Eye (tissue), 1 donor: Measurements from ENCODE around the gene TRMT2A.

Source experiments
- DNase-seq: peaks from one replicate; pipeline ENCODE4 v3.0.0-alpha.2; 2015

Gene TRMT2A

DNA sequence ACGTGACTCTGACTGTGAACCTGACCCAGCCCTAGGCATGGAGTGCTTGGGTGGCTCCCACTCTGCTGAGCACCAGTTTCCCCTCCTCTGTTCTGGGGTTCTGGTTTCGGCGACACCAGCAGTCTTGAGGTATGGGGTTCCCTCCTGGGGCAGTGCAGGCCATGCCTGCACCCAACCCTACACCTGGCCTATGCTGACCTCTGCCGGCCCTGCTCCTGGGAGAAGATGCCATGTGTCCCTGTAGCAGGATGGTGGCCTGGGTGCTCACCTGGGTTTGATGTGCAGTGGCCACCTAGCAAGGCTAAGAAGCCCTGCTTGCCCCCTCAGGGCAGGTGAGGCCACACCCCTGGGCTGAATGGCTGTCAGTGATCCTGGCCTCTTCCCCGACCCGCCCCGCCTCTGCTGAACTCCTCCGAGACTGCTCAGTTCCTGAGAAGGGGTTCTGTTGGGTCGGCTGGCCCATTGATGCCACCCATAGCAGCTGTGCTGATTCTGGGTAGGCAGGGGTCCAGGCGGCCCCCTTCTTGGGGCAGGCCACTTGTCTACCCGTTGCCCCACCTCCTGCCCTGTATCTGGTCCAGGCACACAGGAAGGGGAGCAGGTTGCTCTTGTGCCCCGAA, 17.0 kb upstream of the TRMT2A start:
- no peak for DNase-seq

DNA sequence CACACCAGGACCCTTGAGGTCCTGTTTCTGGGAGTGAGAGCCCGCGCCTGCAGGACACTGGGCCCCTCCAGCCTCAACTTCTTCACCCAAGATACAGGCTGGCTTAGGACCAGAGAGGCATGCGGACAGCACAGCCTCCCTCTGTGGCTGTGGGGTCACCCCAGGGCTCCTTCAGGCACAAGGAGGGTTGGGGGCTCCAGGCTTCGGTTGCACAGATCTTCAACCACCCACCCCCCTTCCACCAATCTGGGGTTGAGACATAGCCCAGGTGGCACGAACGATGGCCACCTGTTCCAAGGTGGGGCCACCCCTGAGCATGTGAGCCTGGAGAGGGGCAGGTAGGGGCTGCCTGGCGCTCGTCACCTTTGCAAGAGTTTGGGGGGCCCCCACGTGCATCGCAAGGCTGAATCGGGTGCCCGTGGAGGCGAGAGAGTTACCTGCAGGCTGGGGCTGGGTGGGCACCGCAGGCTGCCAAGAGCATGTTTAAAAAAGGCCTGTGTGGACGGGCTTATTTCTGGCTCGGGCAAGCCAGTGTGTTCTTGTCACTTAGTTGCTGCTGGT, 15.7 kb upstream of the TRMT2A start:
- DNase-seq, result no peak

DNA sequence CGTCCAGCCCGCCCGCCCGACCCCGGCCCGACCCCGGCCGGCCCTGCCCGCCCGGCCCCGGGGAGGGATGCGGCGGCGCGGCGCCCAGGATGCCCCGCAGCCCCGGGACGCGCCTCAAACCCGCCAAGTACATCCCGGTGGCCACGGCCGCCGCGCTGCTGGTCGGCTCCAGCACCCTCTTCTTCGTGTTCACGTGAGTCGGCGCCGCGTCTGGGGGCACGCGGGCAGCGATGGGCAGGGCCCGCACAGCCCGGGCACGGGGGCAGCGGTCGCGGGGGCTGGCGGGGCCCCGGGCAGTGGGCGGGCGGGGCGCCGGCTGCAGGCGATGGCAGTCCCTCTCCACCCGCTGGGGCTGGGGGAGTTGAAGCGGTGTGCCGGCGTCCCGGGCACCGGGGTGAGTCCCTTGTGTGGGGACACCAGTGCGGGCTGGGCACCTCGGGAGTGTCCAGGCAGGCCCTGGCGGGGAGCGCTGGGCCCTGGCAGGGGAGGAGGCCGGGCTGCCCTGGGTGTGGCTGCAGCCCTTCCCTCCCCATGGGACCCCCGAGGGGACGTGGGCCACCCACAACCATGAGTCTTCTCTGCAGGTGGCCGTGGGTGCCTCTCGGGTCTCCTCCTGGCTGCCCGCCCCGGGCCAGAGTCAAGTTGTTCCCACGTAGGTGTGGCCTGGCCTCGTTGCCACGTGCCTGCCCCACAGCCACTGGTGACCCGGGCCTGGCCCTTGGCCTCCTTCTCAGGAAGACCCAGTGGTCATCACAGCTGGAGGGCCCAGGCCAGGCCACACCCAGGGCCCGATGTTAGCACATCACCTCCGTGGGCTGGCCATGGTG, 15.0 kb upstream of the TRMT2A start:
- DNase-seq, result no peak

DNA sequence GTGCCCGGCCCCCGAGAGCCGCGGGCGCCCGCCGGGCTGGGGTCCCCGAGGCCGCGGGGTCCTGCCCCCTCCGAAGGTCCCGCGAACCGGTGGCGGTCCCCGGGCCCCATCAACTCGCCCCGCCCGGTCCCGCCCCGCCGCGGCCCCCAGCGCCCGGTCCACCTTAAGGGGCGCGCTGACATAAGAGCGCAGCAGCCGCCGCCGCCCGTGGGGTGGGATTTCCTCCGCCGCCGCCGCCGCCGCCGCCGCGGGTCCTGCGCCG, 14.5 kb upstream of the TRMT2A start, which contains the start of gene ZDHHC8:
ZDHHC8 (plus strand) TSS at position 208 of the 262 bp plus-strand sequence. CDS start 144 bp downstream, outside the sequence.
- DNase-seq, result no peak

DNA sequence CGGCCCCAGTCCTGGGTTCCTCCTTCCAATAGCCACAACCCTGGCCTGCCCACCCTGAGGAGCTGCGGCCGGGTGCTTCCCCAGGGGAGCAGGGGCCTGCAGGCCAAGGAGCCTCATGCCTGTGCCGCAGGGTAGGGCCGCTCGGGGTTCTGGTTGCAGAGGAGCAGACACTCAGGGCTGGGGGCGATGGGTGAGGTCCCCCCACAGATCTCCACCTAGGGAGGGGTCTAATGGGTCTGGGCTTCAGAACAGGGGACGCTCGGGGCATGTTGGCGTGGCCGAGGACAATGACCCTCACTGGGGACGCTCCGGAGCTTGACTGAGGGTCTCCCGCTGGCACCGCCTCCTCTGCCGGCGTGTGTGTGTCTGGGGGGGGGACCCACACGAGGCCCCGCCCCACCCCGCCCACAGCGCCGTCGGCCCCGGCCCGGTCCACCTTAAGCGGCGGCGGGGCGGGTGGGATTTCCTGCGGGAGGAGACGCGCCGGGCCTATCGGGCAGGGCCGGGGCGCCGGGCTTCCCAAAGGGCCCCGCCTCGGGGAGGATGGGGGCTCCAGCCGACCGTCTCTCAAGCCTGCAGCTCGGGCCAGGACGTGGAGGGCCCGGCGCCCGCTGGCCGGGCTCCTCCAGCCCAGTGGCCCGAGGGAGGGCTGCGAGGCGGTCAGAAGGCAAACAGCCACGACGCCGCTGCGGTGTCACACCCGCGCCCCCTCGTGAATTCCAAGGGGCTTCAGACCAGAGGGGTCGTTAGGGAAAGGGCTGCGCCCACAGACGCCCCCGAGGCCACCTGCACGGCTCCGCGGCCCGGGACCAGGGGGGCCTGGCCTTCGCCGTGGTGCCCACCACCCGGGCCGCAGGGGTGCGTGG, 13.9 kb upstream of the TRMT2A start:
- peak; percentile 92 for DNase-seq

DNA sequence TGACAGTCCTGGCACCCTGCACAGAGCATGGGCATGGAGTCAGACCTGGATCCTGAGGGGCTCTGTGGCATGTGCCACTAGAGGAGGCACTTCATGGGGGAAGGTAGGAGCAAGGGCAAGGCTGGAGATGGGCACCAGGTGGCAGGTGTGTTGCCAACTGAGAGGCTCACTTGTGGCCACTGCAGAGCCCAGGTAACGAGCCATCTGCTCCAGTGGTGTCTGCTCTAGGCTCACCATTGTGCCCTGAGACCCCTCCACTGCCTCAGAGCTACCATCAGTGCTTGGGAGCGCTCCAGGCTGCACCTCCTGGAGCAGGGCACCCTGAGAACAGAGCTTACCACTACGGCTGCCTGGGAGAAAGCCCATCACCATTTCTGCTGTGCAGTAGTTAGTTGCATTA, 13.3 kb upstream of the TRMT2A start:
- DNase-seq, result no peak

DNA sequence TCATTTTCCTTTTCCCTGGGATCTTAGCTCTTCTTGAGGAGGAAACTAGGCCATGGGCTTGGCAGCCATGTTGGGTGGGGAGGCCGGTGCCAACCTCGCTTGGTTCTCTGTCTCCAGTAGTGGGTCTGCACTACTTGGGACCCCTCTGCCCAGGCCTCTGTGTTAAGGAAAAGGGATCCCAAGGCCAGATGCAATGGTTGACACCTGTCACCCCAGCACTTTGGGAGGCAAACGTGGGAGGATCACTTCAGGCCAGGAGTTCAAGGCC, 12.7 kb upstream of the TRMT2A start:
- DNase-seq, result no peak

DNA sequence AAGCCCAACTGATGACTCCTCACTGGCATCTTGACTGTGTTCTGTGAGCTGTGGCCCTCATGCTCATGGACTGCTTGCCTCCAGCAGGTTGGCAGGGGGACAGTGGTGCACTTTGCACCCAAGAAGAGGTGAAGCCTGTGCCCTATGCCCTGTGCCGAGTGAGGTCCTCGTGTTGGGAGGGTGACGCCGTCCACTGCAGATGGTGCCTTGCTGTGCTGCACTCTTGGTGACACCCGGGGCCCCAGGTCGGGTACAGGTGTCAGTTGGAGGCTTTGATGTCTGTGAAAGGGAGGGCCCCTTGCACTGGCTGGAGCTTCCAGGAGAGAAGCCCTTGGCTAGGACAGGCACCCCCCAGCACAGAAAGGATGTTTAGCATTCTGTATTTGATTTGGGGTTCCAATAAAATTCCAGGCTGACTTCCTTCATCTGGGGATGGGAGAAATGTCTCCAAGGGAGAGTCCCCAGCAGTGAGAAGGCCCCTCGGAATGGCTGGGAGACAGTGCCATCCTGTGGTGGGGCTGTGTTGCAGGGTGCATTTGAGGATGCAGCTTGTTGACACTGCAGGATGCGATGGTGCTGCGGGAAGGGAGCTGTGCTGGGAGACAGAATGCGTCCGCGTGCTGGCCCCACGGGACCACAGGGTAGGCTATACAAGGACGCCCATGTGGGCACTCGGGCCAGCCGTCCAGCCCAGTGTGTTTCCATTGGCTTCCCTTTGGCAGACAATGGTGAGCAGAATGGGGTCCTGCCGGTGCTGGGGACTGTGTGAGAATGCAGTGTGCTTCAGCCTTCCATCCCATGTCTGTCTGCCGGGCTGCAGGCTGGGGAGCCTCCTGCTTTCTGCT, 12.1 kb upstream of the TRMT2A start:
- peak; percentile 29 for DNase-seq

DNA sequence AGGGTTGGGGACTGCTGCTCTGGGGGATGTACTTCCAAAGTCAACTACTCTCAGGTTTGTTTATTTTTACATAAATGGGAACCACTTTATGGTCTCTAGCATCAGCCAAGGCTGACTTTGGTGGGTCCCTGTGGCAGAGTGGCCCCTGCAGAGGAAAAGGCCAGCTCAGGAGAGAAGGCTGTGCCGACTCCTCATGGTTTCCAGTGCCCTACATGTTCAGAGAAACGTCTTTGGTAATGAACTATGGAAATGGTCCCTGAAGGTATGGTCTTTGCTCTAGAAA, 11.5 kb upstream of the TRMT2A start:
- no peak for DNase-seq

DNA sequence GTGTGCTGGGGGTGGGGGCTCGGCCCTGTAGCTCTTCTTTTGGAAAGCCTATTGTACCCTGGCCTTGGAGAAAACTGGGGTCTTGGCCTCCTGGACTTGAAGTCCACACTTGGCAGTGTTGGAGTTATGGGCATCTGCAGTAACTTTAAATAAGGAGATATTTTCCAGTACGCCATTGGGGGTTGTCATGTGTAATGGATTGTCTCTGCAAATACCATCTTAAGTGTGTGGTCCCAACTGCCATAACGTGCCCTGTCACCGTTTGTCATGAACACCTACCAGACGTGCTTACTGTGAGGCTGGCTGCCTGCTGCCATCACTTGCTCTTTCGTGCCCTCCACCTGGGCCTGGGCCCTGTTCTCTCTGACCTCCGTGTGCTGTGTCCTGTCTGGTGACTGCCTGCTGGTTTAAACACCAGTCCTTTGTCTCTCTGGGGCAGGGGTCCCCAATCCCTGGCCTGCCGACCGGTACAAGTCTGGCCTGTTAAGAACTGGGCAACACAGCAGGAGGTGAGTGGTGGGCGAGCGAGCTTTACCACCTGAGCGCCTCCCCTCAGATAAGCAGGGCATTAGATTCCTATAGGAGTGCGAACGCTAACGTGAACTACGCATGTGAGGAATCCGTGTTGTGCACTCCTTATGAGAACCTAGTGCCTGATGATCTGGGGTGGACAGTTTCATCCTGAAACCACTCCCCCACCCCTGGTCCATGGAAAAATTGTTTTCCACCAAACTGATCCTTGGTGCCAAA, 11.0 kb upstream of the TRMT2A start:
- no peak for DNase-seq

DNA sequence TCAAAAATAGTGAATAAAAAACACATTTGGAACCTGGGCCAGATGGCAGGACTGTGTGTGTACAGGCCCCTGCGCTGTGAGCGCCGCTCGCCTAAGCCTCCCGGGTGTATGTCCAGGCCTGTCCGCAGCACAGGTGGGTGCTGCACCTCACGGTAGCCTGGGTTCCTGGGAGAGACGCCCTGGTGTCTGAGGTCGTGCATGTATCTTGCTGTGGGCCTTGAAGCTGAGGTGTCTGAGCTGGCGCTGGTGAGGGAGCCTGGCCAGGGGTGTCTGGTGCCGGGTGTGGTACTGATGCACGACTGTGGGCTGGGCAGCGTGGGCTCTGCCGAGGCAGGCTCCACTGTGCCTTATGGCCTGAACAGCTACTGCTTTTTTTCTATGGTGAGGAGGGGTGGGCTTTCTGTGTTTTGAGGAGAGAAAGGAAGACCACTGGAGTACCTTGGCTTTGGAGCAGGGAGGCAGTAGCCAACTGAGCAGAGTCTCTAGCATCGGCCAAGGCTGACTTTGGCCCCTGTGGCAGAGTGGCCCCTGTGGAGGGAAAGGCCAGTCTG, 10.4 kb upstream of the TRMT2A start:
- DNase-seq, result no peak

DNA sequence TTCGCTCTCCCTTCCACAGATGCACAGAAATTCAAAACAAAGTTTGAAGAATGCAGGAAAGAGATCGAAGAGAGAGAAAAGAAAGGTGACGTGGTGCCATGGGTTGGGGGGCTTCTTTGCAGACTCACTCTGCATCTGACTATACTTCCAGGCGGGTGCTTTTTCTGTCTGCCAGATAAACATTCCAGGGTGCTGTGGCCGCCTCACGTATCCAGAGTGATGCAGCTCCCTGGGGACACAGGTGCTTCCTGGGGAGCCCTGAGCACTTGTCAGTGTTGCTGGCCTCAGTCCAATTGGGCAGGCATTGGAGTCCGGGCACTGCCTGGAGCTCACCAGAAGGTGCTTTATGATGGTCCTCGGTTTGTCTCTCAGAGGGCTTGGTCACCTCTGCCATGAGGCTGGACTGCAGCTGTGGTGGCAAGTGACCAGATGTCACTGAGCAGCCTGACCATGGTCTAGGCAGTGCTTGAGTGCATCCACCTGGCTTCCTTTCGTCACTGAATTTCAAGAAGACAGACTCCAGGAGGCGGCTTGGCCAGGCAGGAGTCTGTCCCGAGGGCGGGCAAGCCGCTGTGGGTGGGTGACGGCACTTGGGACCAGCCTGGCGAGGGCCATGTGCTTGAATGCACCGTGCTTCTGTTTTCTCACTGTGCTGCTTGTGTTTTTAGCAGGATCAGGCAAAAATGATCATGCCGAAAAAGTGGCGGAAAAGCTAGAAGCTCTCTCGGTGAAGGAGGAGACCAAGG, 9.4 kb upstream of the TRMT2A start:
- no peak for DNase-seq

DNA sequence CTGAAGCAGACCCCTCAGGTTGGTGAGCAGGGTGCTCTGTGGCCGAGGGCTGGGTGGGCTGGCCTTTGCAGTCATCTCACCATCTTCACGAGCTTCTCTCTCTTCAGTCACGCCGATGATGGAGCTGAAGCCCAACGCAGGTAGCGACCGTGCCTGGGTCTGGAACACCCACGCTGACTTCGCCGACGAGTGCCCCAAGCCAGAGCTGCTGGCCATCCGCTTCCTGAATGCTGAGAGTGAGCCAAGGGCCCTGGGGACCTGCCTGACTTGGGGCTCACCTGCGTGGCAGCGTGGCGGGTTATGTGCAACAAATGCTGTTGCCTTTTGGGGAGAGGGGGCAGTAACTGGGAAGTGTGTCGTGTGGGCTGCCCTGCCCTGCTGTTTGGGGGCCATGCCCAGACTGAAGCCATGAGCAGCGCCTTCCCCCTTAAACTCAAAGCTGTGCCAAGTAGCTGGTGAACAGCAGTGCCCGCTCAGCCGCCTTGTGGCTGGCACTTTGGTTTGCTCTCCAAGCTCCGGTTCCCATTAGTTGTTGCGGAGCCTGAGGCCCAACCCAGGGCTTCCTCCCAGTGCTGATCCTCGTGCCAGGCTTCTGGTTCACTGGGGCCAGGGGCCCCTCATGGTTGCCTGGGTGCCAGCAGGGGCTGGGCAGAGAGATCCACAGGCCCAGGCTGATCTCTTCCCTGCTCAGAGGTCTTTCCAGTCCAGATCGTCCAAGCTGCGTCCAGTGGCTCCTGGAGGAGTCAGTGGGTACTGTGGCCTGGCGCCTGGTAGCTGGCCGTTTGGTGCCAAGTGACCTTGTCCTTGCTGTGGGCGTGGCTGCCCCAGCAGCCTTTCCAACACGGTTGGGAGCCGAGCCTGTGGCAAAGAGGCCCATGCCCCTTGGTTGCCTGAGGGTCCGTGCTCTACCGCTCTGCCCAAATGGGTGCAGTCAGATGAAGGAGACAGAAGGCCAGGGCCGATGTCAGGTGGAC, 8.5 kb upstream of the TRMT2A start:
- DNase-seq, result no peak

DNA sequence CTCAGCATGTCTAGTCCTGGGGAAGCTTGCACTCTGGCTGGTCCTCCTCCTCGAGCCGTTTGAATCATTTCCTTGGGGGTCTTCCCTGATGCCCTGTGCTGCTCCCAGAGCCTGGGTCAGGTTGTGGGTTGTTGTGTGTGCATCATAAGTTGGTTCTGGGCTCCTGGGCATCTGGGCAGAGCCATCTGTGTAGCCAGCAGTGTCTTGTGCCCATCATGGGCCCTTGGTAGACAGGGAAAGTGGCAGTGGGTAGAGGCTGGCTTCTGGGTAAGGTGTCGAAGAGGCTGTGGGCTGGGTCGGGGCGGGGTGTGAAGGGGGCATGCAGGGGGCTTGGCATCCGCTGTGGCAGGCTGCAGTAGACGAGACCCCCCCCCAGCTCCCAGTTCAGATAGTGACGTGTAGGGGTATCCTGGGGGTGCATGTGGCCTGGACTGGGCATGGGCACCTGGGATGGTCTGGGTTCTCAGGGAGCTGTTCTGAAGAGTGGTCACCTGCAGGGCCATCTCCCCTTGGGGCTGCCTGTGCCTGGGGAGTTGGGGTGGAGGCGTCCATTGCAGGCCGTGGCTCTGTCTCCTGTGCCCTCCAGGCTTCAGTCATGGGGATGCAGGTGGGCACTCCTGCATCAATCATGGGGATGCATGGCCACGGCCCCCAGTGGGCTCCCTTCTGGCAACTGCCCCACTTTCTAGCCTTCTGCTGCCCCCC, 7.2 kb upstream of the TRMT2A start:
- DNase-seq, result no peak

DNA sequence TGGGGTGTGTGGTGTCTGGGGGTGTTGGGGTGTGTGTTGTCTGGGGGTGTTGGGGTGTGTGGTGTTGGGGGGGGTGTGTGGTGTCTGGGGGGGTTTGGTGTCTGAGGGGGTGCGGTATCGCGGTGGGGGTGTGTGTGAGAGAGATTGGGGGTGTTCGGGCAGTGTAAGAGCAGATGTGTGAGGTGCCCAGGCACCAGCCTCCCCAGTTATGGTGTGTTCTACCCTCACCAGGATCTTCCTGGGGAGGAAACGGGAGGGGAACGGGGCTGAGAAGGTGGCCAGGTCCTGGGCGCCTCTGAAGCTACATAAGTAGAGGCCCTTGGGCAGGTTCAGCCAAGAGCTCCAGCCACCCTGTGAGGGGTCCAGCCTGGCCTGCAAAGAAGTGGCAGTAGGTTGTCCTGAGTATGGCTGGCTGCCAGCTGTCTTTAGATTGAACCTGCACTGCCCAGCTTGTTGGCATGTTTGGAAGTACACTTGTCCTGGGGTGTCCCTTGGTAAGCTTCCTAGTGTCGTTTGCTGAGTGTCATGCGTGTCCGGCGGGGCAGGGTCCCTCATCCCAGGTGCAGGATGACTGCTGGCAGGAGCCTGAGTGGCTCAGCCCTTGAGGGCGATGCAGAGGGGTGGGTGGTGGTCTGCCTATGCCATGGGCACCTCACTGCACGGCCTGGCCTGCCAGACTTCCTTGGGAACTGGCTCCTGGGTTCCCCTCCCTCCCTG, 6.5 kb upstream of the TRMT2A start:
- no peak for DNase-seq

DNA sequence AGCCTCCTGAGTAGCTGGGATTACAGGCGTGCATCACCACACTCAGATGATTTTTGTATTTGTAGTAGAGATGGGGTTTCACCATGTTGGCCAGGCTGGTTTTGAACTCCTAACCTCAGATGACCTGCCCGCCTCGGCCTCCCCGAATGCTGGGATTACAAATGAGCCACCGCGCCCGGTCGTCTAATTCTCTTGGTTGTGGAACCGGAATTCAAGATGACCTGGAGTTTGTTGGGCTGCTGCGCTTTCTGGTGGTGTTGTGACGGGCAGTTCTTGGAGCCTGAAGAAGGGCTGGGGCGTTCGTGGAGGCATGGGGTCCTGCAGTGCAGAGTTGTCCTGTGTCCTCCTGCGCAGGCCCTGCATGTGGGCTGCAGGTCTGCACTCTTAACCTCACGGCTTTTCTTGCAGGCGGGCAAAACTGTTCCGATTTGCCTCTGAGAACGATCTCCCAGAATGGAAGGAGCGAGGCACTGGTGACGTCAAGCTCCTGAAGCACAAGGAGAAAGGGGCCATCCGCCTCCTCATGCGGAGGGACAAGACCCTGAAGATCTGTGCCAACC, 4.9 kb upstream of the TRMT2A start:
- no peak for DNase-seq

DNA sequence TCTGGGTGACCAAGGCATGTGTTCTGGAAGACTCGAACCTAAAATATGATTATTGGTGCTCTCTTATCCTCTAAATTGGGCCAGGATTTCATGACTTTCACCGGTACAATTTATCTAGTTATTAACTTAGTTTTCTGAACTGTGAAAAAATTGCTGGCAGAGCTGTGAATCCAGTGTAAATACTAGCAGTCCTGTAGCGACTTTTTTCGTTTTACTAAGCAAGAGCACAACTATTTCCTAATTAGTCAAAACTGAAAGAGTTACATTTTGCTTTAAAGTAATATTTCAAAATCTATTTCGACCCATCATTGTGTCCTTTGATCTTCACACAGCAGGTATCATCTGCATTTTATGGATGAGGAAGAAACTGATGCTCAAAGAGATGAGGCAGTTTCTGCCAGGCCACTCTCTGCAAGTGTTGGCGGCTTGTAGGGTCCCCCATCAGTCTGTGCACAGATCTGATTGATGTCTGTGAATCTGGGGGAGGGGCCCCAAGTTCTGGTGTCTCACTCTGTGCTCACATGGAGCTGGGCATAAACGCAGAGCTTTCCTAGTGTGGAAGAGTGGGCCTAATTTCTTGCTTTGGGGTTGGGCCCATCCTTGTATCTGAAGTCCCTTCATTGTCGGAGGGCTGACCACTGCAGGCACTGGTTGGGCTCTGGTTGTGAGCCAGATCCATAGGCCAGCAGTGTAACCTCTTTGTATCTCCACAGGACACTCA, 1.4 kb upstream of the TRMT2A start:
- DNase-seq, result no peak
